RWPE2 (cell line): Measurements from ENCODE around the gene ZNF394.

Source experiments
- ATAC-seq: fragments of 200-7000 bp; cut with Tn5 transposase; 3 replicates; pipeline ENCODE4 v1.9.1; 2021; ENCODE audit warnings: low read depth
- DNase-seq: peaks from one replicate; pipeline ENCODE4 v3.0.0-alpha.2; 2020; ENCODE audit warnings: low spot score
- H3K27ac ChIP-seq: fragments of 450-650 bp; 2 replicates; pipeline ENCODE4 v1.5.1; 2017; ENCODE audit warnings: mild to moderate bottlenecking; ENCODE audit not compliant: poor library complexity, severe bottlenecking
- H3K27me3 ChIP-seq: fragments of 250-450 bp; sonication (Bioruptor Pico); 2 replicates; pipeline ENCODE4 v1.5.1; 2021; ENCODE audit warnings: mild to moderate bottlenecking, moderate library complexity; ENCODE audit not compliant: insufficient read depth, poor library complexity, severe bottlenecking
- H3K36me3 ChIP-seq: fragments of 250-450 bp; sonication (Bioruptor Pico); 2 replicates; pipeline ENCODE4 v1.5.1; 2020; ENCODE audit warnings: low read depth, mild to moderate bottlenecking, moderate library complexity
- H3K4me1 ChIP-seq: fragments of 250-450 bp; sonication (Bioruptor Pico); 2 replicates; pipeline ENCODE4 v1.5.1; 2021; ENCODE audit warnings: mild to moderate bottlenecking, moderate library complexity; ENCODE audit not compliant: insufficient read depth, poor library complexity, severe bottlenecking
- H3K4me3 ChIP-seq: fragments of 250-450 bp; sonication (Bioruptor Pico); 2 replicates; pipeline ENCODE4 v1.5.1; 2021; ENCODE audit warnings: mild to moderate bottlenecking, moderate library complexity; ENCODE audit not compliant: severe bottlenecking
- H3K9me3 ChIP-seq: fragments of 250-450 bp; sonication (Bioruptor Pico); 2 replicates; pipeline ENCODE4 v1.5.1; 2021; ENCODE audit warnings: mild to moderate bottlenecking, moderate library complexity; ENCODE audit not compliant: severe bottlenecking
- TF ChIP-seq, protein P1 (sequence below): fragments of 450-650 bp; IDR thresholded peaks from one replicate; pipeline ENCODE4 v1.5.1; 2017; ENCODE audit warnings: mild to moderate bottlenecking, moderate library complexity; ENCODE audit not compliant: poor library complexity, severe bottlenecking

The ZNF394 gene

GRCh38 chr7:99453105-99453504 is 47.0 kb downstream of the ZNF394 start:
- DNase-seq (no peak), ATAC-seq (no peak)
- Histone ChIP-seq H3K27ac (no peak overlapping the region), H3K4me1 (no peaks in the 10 kb centered on the region), H3K9me3 (no peaks in the 10 kb centered on the region), H3K4me3 (no peak overlapping the region), H3K27me3 (no peaks in the 10 kb centered on the region), H3K36me3 (peaks cover 87% of the 10 kb centered on the region)
- TF ChIP-seq, protein P1, sequence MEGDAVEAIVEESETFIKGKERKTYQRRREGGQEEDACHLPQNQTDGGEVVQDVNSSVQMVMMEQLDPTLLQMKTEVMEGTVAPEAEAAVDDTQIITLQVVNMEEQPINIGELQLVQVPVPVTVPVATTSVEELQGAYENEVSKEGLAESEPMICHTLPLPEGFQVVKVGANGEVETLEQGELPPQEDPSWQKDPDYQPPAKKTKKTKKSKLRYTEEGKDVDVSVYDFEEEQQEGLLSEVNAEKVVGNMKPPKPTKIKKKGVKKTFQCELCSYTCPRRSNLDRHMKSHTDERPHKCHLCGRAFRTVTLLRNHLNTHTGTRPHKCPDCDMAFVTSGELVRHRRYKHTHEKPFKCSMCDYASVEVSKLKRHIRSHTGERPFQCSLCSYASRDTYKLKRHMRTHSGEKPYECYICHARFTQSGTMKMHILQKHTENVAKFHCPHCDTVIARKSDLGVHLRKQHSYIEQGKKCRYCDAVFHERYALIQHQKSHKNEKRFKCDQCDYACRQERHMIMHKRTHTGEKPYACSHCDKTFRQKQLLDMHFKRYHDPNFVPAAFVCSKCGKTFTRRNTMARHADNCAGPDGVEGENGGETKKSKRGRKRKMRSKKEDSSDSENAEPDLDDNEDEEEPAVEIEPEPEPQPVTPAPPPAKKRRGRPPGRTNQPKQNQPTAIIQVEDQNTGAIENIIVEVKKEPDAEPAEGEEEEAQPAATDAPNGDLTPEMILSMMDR = no peak

GRCh38 chr7:99452541-99452940 is 47.5 kb downstream of the ZNF394 start:
- Histone ChIP-seq H3K4me3 (no peak overlapping the region), H3K27ac (no peak overlapping the region), H3K27me3 (no peaks in the 10 kb centered on the region), H3K9me3 (no peaks in the 10 kb centered on the region), H3K36me3 (peaks cover 87% of the 10 kb centered on the region), H3K4me1 (no peaks in the 10 kb centered on the region)
- ATAC-seq (no peak), DNase-seq (no peak)
- TF ChIP-seq, protein P1 = no peak

GRCh38 chr7:99451936-99452335 is 48.1 kb downstream of the ZNF394 start:
- Histone ChIP-seq H3K4me3 (no peak overlapping the region), H3K9me3 (no peaks in the 10 kb centered on the region), H3K4me1 (no peaks in the 10 kb centered on the region), H3K36me3 (peaks cover 86% of the 10 kb centered on the region), H3K27ac (no peak overlapping the region), H3K27me3 (no peaks in the 10 kb centered on the region)
- no peak for DNase-seq
- TF ChIP-seq, protein P1 = no peak
- no peak for ATAC-seq

DNA sequence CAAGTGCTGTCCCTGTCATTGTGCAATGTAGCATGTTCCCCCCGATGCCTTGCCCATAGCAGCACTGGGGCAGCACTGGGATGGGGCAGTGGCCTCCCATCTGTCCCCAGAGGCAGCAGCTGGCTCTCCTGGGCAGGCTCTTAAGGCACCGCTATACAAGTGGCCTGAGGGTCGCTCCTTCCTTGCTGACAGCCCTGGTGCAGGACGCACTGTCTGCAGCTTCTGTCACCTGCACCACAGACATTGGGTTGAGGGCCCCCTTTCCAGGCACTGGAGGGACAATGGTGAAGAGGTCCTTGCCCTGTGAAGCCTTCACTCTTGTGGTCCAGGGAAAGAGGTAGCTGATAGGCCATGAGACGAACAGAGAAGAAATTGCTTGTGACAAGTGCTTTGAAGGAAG is 50.8 kb downstream of the ZNF394 start:
- no peak overlapping the region for H3K4me3 ChIP-seq
- no peaks in the 10 kb centered on the region for H3K9me3 ChIP-seq
- DNase-seq (no peak), ATAC-seq (no peak)
- TF ChIP-seq, protein P1 = no peak
- H3K27ac ChIP-seq = no peak overlapping the region
- H3K4me1 ChIP-seq = no peaks in the 10 kb centered on the region
- H3K36me3 ChIP-seq = peaks cover 86% of the 10 kb centered on the region
- H3K27me3 ChIP-seq = no peaks in the 10 kb centered on the region

GRCh38 chr7:99448855-99449254 is 51.2 kb downstream of the ZNF394 start:
- no peak overlapping the region for H3K27ac ChIP-seq
- H3K4me3 ChIP-seq = no peak overlapping the region
- no peak for DNase-seq
- ATAC-seq = no peak
- H3K4me1 ChIP-seq = no peaks in the 10 kb centered on the region
- TF ChIP-seq, protein P1 = no peak
- no peaks in the 10 kb centered on the region for H3K9me3 ChIP-seq
- H3K27me3 ChIP-seq = no peaks in the 10 kb centered on the region
- peaks cover 86% of the 10 kb centered on the region for H3K36me3 ChIP-seq
